ENCODE data around the gene KIAA0513.

Gene KIAA0513

DNA sequence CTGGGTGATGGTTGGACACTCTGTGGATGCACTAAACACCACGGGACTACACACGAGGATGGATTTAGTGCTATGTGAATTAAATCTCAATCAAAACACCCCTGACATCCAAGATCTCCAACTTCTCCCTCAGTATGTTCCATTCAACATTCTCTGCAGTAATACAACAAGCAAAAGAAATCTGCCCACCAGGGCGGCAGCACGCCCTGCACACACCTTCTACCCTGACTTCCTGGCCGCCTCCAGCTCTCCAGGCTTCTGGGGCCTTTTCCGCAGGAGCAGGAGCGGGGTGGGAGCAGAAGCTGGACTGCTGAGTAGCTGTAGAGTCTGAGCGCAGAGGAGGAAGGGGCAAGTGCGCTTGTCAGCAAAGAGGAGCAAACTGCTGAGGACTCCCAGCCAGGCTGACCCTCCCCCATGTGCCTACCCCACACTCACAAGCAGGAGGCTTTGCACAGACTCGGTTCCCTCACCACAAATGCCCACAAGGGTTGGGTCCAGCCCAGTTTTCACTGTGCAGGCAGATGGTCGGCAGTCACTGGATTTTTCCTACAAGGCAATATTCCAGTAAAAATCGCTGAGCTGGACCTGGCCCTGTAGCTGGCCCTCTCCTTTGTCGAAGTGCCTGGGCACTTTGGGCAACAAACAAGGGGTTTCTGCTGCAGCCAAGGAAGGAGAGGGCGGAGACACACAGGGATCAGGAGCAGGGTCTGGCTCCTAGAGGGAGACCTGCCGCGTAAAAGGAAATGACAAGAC lies 39.1 kb upstream of the KIAA0513 start:
- no peak overlapping the region for H3K27ac ChIP-seq
- TF ChIP-seq, protein P1, sequence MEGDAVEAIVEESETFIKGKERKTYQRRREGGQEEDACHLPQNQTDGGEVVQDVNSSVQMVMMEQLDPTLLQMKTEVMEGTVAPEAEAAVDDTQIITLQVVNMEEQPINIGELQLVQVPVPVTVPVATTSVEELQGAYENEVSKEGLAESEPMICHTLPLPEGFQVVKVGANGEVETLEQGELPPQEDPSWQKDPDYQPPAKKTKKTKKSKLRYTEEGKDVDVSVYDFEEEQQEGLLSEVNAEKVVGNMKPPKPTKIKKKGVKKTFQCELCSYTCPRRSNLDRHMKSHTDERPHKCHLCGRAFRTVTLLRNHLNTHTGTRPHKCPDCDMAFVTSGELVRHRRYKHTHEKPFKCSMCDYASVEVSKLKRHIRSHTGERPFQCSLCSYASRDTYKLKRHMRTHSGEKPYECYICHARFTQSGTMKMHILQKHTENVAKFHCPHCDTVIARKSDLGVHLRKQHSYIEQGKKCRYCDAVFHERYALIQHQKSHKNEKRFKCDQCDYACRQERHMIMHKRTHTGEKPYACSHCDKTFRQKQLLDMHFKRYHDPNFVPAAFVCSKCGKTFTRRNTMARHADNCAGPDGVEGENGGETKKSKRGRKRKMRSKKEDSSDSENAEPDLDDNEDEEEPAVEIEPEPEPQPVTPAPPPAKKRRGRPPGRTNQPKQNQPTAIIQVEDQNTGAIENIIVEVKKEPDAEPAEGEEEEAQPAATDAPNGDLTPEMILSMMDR (conservative IDR thresholded peaks at IDR 0.05) = no peak; the same call in 1 of the 2 replicates

DNA sequence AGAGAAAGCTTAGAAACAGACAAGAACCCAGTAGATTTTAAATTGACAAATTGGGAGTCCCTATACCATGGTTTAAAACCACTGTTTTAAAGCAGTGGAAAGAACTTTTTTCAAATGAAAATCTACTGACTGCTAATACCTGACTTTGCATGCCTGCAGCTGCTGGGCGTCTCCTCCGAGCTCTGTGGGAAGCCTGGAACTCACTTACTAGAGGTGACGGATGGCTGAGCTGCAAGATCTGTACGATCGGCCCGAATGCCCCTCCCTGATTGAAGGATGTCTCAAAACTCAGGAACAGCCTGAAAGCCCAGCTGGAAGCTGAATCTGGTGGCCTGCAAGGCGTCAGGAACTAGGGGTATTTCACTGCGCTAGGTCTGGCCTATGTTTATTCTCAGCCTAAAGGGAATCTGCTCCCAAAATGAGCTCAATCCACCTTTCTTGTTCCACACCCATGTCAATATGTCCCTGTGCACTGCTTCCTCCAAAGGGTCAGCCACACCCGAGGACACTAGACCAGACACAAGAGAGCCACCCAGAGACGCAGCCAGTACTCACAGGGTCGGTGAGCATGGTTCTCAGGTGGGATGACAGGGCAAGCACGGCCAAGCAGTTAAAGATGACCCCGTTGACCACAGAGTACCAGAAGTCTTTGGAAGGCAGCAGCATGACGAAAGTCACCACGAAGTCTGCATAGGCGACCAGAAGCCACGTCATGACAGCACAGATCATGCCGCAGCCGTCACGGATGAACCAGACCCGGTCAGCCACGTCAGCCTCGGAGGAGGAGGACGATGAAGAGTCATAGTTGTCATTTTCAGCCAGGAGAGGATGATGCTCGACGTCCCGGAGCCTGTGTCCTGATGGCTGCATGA lies 37.6 kb upstream of the KIAA0513 start:
- TF ChIP-seq, protein P1 (conservative IDR thresholded peaks at IDR 0.05) = no peak
- no peak overlapping the region for H3K27ac ChIP-seq

DNA sequence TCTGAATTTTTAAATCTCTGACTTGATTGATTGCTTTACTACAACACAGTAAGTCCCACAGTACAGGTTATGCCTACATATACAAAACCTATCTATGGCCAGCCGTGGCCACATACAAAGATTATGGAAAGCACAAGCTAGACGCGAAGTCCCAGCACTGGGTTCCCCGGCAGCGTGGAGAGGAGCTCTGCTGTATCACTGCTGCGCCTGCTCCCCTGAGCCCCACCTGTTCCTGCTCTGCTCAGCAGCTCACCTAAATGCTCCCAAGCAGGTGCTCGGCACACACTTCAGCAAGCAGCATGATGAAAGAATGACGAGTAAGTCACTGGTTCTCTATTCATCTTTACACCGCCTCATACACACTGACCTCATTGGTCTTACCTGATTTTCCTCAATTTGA lies 36.8 kb upstream of the KIAA0513 start:
- TF ChIP-seq, protein P1 (conservative IDR thresholded peaks at IDR 0.05) = no peak
- no peak overlapping the region for H3K27ac ChIP-seq

DNA sequence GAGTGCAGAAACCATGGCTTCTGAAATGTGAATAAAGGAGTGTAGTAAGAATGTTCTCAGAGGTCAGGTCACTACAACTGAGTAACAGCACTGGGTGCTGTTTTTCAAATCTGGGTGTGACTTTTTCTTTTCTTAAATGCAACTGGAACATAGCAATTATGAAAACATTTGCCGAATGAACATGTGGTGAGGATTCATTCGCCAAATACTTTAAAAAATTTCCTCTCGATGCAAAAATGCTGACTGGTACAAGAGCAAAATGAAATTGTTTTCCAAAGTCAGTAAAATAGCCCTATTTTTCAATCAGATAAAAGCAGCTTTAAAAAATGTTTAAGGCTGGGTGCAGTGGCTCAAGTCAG lies 34.9 kb upstream of the KIAA0513 start:
- H3K27ac ChIP-seq = no peak overlapping the region

DNA sequence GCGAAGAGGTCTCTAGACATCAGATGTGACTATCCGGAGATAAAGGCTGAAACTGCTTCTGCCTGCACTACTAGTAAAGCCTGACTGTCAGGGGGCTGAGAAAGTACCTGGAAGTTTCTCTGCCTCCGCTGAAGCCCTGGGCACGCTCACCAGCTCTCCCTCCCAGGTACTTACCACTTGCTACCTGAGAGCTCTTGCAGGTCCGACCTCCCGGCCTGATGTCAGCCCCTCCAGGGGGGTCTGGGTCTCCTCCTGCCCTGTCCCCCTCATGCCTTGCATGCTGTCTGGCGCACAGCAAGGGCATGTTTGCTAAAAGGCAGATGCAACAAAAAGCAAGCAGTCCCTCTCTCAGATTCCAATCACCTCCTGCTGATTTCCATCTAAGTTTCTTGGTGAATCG lies 33.7 kb upstream of the KIAA0513 start:
- no peak overlapping the region for H3K27ac ChIP-seq
- TF ChIP-seq, protein P1 (conservative IDR thresholded peaks at IDR 0.05) = no peak

More for the DNA sequence above, 34.9 kb upstream of the KIAA0513 start:
- TF ChIP-seq, protein P1 (conservative IDR thresholded peaks at IDR 0.05) = no peak

DNA sequence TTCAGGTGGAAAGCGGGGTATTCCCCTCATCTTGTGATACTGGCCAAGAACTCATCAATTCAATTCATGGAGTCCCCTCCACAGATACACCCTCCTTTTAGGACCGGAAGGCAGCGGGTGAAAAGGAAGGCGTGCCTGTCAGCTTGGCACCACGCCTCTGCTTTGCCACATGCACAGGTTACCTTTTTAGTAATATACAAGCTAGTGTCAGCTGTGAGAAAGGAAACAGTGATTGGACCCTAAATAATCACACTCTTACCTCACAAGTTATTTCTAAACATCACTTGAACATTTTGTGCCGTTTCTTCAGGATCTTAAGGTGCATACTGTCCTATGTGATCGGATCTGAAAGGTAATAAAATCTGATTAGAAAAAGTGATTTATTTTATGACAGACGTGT lies 31.9 kb upstream of the KIAA0513 start:
- TF ChIP-seq, protein P1 (conservative IDR thresholded peaks at IDR 0.05) = no peak
- H3K27ac ChIP-seq = no peak overlapping the region

DNA sequence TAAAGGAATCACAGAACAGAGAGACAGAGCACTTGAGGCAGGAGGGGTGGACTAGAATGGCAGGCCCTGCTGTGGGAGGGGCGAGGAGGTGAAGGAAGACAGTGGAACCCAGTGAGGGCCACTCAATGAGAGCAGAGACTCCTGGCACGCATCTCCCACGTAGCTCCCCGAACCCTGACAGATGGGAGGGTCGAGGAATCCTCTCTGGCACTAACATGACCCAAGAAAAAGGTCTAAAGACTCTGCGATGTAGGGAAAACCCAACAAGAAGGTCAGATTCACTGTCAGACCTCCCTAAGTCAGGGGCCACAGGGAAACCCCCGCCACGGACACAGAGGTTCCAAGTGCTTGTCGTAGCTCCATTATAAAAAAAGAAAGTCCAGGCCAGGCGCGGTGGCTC lies 31.2 kb upstream of the KIAA0513 start:
- TF ChIP-seq, protein P1 (conservative IDR thresholded peaks at IDR 0.05) = no peak
- no peak overlapping the region for H3K27ac ChIP-seq
